SH-SY5Y (cell line): ENCODE data around the gene MIEF2.

Experiments
- GATA2 ChIP-seq: IDR thresholded peaks from 2 replicates; pipeline ENCODE4 v1.6.1; 2011; ENCODE audit warnings: mild to moderate bottlenecking, low read depth, low read length
- GATA3 ChIP-seq: IDR thresholded peaks from 2 replicates; pipeline ENCODE4 v1.6.1; 2011; ENCODE audit warnings: low read depth, mild to moderate bottlenecking, low read length, moderate library complexity

DNA sequence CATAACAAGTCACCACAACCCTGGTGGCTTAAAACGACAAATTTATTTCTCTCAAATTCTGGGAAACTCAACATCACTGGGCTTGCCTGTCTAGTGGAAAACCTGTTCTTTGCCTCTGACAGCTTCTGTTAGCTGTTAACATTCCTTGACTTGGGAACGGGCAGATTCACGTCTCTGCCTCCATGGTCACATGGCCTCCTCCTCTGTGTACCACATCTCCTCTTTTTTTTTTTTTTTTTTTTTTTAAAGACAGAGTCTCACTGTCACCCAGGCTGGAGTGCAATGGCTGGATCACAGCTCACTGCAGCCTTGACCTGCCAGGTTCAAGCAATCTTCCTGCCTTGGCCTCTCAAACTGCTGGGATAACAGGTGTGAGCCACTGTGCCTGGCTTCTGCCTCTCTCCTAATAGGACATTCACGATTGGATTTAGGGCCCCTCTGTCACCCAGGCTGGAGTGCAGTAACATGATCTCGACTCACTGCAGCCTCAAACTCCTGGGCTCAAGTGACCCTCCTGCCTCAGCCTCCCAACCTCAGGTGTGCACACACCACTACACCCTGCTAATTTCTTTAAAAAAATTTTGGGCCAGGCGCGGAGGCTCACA lies 46.7 kb upstream of the MIEF2 start:
- TF ChIP-seq GATA2 (no peak), GATA3 (no peak)
